GM12874 (cell line): ENCODE measurements around the gene AIP.

ENCODE experiments used
- CTCF ChIP-seq: IDR thresholded peaks from 2 replicates; pipeline ENCODE4 v1.5.1; 2011; ENCODE audit warnings: low read depth, mild to moderate bottlenecking, control low read depth, low read length, moderate library complexity; ENCODE audit not compliant: insufficient read depth

Gene AIP

GRCh38 chr11:67498544-67498972 lies 15.7 kb downstream of the AIP start:
- TF ChIP-seq CTCF = no peak

- TF ChIP-seq CTCF = no peak
Measured at GRCh38 chr11:67499808-67500483, 17.1 kb downstream of the AIP start.

- TF ChIP-seq CTCF = no peak
Measured at GRCh38 chr11:67500484-67500821, 17.6 kb downstream of the AIP start.

GRCh38 chr11:67500831-67501715 lies 18.2 kb downstream of the AIP start:
- no peak for TF ChIP-seq CTCF

- TF ChIP-seq CTCF = no peak
Measured at GRCh38 chr11:67501854-67502253, 19.0 kb downstream of the AIP start.

- no peak for TF ChIP-seq CTCF
Measured at GRCh38 chr11:67502328-67502979, 19.6 kb downstream of the AIP start.

GRCh38 chr11:67503119-67504004 lies 20.5 kb downstream of the AIP start:
- no peak for TF ChIP-seq CTCF
